H1 (cell line): ENCODE results near the gene FIG4. TPM values are rescaled to one million over a fixed set of nuclear protein-coding genes. Genes with fewer than 3 reads are reported as not detected.

Experiments used
- CTCF ChIA-PET: fragments of 300-600 bp; sonication (Branson Sonifier 250); formaldehyde crosslinking; loops from one replicate; lab custom pipeline; 2021; ENCODE audit not compliant: partially characterized antibody; lab: Charles Lee
- POLR2A ChIA-PET: fragments of 300-600 bp; sonication (Branson Sonifier 250); formaldehyde crosslinking; loops from one replicate; lab custom pipeline; 2021; ENCODE audit warnings: inconsistent platforms; ENCODE audit not compliant: partially characterized antibody; lab: Charles Lee
- DNase-seq, 2 experiments: peaks; one replicate each; pipeline versions ENCODE4 v3.0.0 to v3.0.0-alpha.2; 2010 to 2022; ENCODE audit warnings: low spot score in 2 of 2, low read depth in 1 of 2, mixed read lengths in 1 of 2
- FAIRE-seq: peaks from 2 replicates; lab custom pipeline; 2011; peaks lifted over from hg19 to GRCh38; lab: Jason Lieb, UNC
- H2AFZ ChIP-seq: 2 replicates; pipeline ENCODE4 v1.8.1; 2012; ENCODE audit warnings: low read length, inconsistent platforms
- H2AK5ac ChIP-seq: 2 replicates; pipeline ENCODE4 v1.6.1; 2013; ENCODE audit warnings: low read depth, low read length
- H2BK120ac ChIP-seq: replicated peaks from 2 replicates; pipeline ENCODE3; 2013; ENCODE audit warnings: low read depth, low read length, inconsistent platforms
- H2BK12ac ChIP-seq: 2 replicates; pipeline ENCODE4 v1.6.1; 2013; ENCODE audit warnings: low read depth, low read length
- H2BK15ac ChIP-seq: 2 replicates; pipeline ENCODE4 v1.6.1; 2013; ENCODE audit warnings: low read length
- H2BK20ac ChIP-seq: 2 replicates; pipeline ENCODE4 v1.6.1; 2013; ENCODE audit warnings: low read length
- H2BK5ac ChIP-seq: 2 replicates; pipeline ENCODE4 v1.6.1; 2013; ENCODE audit warnings: low read depth, low read length
- H3K14ac ChIP-seq: 2 replicates; pipeline ENCODE4 v1.6.1; 2013; ENCODE audit warnings: inconsistent platforms; ENCODE audit not compliant: insufficient read length
- H3K18ac ChIP-seq: 2 replicates; pipeline ENCODE4 v1.6.1; 2013; ENCODE audit warnings: low read length; ENCODE audit errors: extremely low read depth
- H3K23ac ChIP-seq: 2 replicates; pipeline ENCODE4 v1.6.1; 2013; ENCODE audit warnings: inconsistent platforms; ENCODE audit not compliant: insufficient read length
- H3K23me2 ChIP-seq: 2 replicates; pipeline ENCODE4 v1.6.1; 2013; ENCODE audit warnings: low read depth, low read length
- H3K27ac ChIP-seq: 2 replicates; pipeline ENCODE4 v1.6.1; 2011; ENCODE audit warnings: low read depth, low read length, inconsistent platforms
- H3K27me3 ChIP-seq, 4 experiments: replicated peaks in 1 of 4; 1 replicate in 1 of 4; 2 replicates in 3 of 4; pipeline versions ENCODE4 v1.6.1 to v1.8.1; 2011 to 2013; ENCODE audit warnings: low read length in 3 of 4, mild to moderate bottlenecking in 3 of 4, inconsistent platforms in 2 of 4, mixed read lengths in 2 of 4, moderate library complexity in 1 of 4; ENCODE audit not compliant: control insufficient read depth in 3 of 4, insufficient read depth in 3 of 4; ENCODE audit errors: extremely low read depth in 1 of 4
- H3K36me3 ChIP-seq, 4 experiments: 2 replicates each; pipeline versions ENCODE4 v1.6.1 to v1.8.1; 2011 to 2013; ENCODE audit warnings: mild to moderate bottlenecking in 4 of 4, low read length in 3 of 4, moderate library complexity in 2 of 4, control low read depth in 1 of 4, inconsistent platforms in 1 of 4; ENCODE audit not compliant: insufficient read depth in 4 of 4, control insufficient read depth in 2 of 4
- H3K4ac ChIP-seq: replicated peaks from 2 replicates; pipeline ENCODE3; 2013; ENCODE audit warnings: low read length, low read depth, mixed read lengths, inconsistent platforms; ENCODE audit not compliant: insufficient read length
- H3K4me1 ChIP-seq, 4 experiments: replicated peaks in 1 of 4; 1 replicate in 1 of 4; 2 replicates in 3 of 4; pipeline versions ENCODE4 v1.6.1 to v1.8.1; 2011 to 2013; ENCODE audit warnings: low read length in 3 of 4, inconsistent platforms in 2 of 4, mixed read lengths in 1 of 4; ENCODE audit not compliant: insufficient read depth in 4 of 4, control insufficient read depth in 3 of 4
- H3K4me2 ChIP-seq, 2 experiments: 2 replicates each; pipeline versions ENCODE4 v1.6.1 to v1.8.1; 2011 to 2013; ENCODE audit warnings: low read depth in 2 of 2, low read length in 2 of 2, control low read depth in 1 of 2, inconsistent platforms in 1 of 2, mild to moderate bottlenecking in 1 of 2; ENCODE audit not compliant: insufficient read depth in 1 of 2
- H3K4me3 ChIP-seq, 4 experiments: fragments of 200-600, 300-600 bp in 1 of 4; sonication (generic), shearing (Covaris generic), sonication (Bioruptor Twin) in 1 of 4; 2 replicates each; pipeline versions ENCODE4 v1.5.1 to v1.8.1; 2011 to 2016; ENCODE audit warnings: low read length in 4 of 4, low read depth in 3 of 4, control low read depth in 2 of 4, inconsistent platforms in 2 of 4, mild to moderate bottlenecking in 2 of 4, mixed read lengths in 1 of 4, moderate library complexity in 1 of 4; ENCODE audit not compliant: insufficient read depth in 2 of 4; ENCODE audit errors: extremely low read depth in 1 of 4
- H3K56ac ChIP-seq: replicated peaks from 2 replicates; pipeline ENCODE3; 2013; ENCODE audit warnings: low read depth, mild to moderate bottlenecking, mixed read lengths, low read length, inconsistent platforms; ENCODE audit not compliant: insufficient read length
- H3K79me1 ChIP-seq: 2 replicates; pipeline ENCODE4 v1.6.1; 2013; ENCODE audit warnings: low read depth, low read length, control low read depth
- H3K79me2 ChIP-seq, 2 experiments: 2 replicates each; pipeline versions ENCODE4 v1.6.1 to v1.8.1; 2012 to 2013; ENCODE audit warnings: low read length in 2 of 2, mild to moderate bottlenecking in 2 of 2, inconsistent platforms in 1 of 2; ENCODE audit not compliant: insufficient read depth in 2 of 2, control insufficient read depth in 1 of 2
- H3K9ac ChIP-seq, 4 experiments: replicated peaks in 1 of 4; 1 replicate in 1 of 4; 2 replicates in 3 of 4; pipeline versions ENCODE4 v1.6.1 to v1.8.1; 2011 to 2013; ENCODE audit warnings: low read depth in 3 of 4, low read length in 3 of 4, control low read depth in 2 of 4, mild to moderate bottlenecking in 2 of 4, moderate library complexity in 2 of 4, inconsistent platforms in 1 of 4; ENCODE audit errors: extremely low read depth in 1 of 4
- H3K9me3 ChIP-seq, 2 experiments: 2 replicates each; pipeline versions ENCODE4 v1.6.1 to v1.8.1; 2012 to 2013; ENCODE audit warnings: mild to moderate bottlenecking in 2 of 2, moderate library complexity in 2 of 2, control low read depth in 1 of 2, inconsistent platforms in 1 of 2, low read depth in 1 of 2, low read length in 1 of 2, mixed read lengths in 1 of 2; ENCODE audit not compliant: insufficient read depth in 2 of 2
- H4K20me1 ChIP-seq, 2 experiments: replicated peaks in 1 of 2; 2 replicates each; pipeline versions ENCODE3 to v1.8.1; 2011 to 2013; ENCODE audit warnings: inconsistent platforms in 2 of 2, low read length in 2 of 2, mild to moderate bottlenecking in 1 of 2; ENCODE audit not compliant: insufficient read depth in 2 of 2, control insufficient read depth in 1 of 2
- H4K5ac ChIP-seq: 2 replicates; pipeline ENCODE4 v1.6.1; 2013; ENCODE audit warnings: low read length, low read depth, mixed read lengths, inconsistent platforms; ENCODE audit not compliant: insufficient read length
- H4K8ac ChIP-seq: 2 replicates; pipeline ENCODE4 v1.8.0; 2013; ENCODE audit warnings: mild to moderate bottlenecking, moderate library complexity, low read length, inconsistent platforms; ENCODE audit not compliant: insufficient read depth; ENCODE audit errors: extremely low read depth
- H4K91ac ChIP-seq: replicated peaks from 2 replicates; pipeline ENCODE3; 2013; ENCODE audit warnings: low read length, mixed read lengths, inconsistent platforms; ENCODE audit not compliant: insufficient read length
- ASH2L ChIP-seq: fragments of 200-600, 300-600 bp; sonication (generic); IDR thresholded peaks from one replicate; pipeline ENCODE4 v1.7.1; 2017; ENCODE audit warnings: low read length
- BACH1 ChIP-seq: IDR thresholded peaks from 2 replicates; pipeline ENCODE4 v1.6.1; 2012; ENCODE audit warnings: low read length, improper control_type of control experiment
- E2F6 ChIP-seq: IDR thresholded peaks from 2 replicates; pipeline ENCODE4 v1.6.1; 2012; ENCODE audit warnings: inconsistent platforms
- EP300 ChIP-seq, 2 experiments: IDR thresholded peaks; 1 replicate in 1 of 2; 2 replicates in 1 of 2; pipeline ENCODE4 v1.6.1; 2011 to 2012; ENCODE audit warnings: low read depth in 2 of 2, low read length in 2 of 2, mild to moderate bottlenecking in 2 of 2, borderline replicate concordance in 1 of 2, inconsistent platforms in 1 of 2, moderate library complexity in 1 of 2
- POLR2A ChIP-seq, 2 experiments: IDR thresholded peaks; 1 replicate in 1 of 2; 2 replicates in 1 of 2; pipeline ENCODE4 v1.6.1; 2011; ENCODE audit warnings: low read depth in 2 of 2, low read length in 2 of 2, mild to moderate bottlenecking in 2 of 2; ENCODE audit errors: control extremely low read depth in 1 of 2
- RAD21 ChIP-seq, 2 experiments: IDR thresholded peaks in 1 of 2; conservative IDR thresholded peaks in 1 of 2; 2 replicates each; pipeline ENCODE4 v1.6.1; 2011; ENCODE audit warnings: low read depth in 2 of 2, low read length in 2 of 2, improper control_type of control experiment in 1 of 2, inconsistent platforms in 1 of 2, mild to moderate bottlenecking in 1 of 2, moderate library complexity in 1 of 2
- SIN3A ChIP-seq, 2 experiments: IDR thresholded peaks in 1 of 2; conservative IDR thresholded peaks in 1 of 2; 2 replicates each; pipeline ENCODE4 v1.6.1; 2011 to 2012; ENCODE audit warnings: low read length in 2 of 2, improper control_type of control experiment in 1 of 2, low read depth in 1 of 2, mild to moderate bottlenecking in 1 of 2
- TBP ChIP-seq: IDR thresholded peaks from 2 replicates; pipeline ENCODE4 v1.6.1; 2011; ENCODE audit warnings: low read depth, low read length, improper control_type of control experiment
- WGBS, 2 experiments: shearing (Covaris generic) in 1 of 2; methylation state at CpG; one replicate each; pipeline versions ENCODE4 v1.1.6 to v1.1.7; 2013 to 2015; ENCODE audit warnings: low lambda C conversion rate in 2 of 2, mixed read lengths in 2 of 2, inconsistent platforms in 1 of 2, low coverage in 1 of 2, missing lambda C conversion rate in 1 of 2; ENCODE audit not compliant: insufficient replicate concordance in 2 of 2, insufficient coverage in 1 of 2, insufficient read length in 1 of 2; ENCODE audit errors: extremely low coverage in 1 of 2, missing lambda C conversion rate in 1 of 2; 5-methylcytosine and 5-hydroxymethylcytosine counted together
- polyA plus RNA-seq, 7 experiments: library from polyadenylated mRNA; depleted of rRNA in 3 of 7; stranded (reverse) in 5 of 7; unstranded in 2 of 7; fragments of >200 nt in 5 of 7; fragments of 200-250 nt in 2 of 7; gene quantifications; 1 replicate in 5 of 7; 2 replicates in 1 of 7; 4 replicates in 1 of 7; pipeline versions ENCODE4 v1.2.1 to v1.2.3, GENCODE V29; 2011 to 2013; ENCODE audit warnings: missing spikeins in 2 of 7, mixed read lengths in 2 of 7
- total RNA-seq: library from RNA; stranded (reverse); fragmentation: NEBNext Ultra II Directional; extraction: Animal tissue kit (Norgen Biotek cat#: 25700); gene quantifications from 2 replicates; pipeline ENCODE4 v1.2.1, GENCODE V29; 2021
- TF ChIP-seq, protein P1 (sequence below): IDR thresholded peaks from 2 replicates; pipeline ENCODE4 v1.6.1; 2012; ENCODE audit warnings: inconsistent platforms

Gene FIG4
- total and polyA plus RNA-seq, 2 of the 8 experiments (the other 6 are each of a cell fraction or from before 2014, with no cell fraction given): 11.8 to 21.9 TPM

- H2BK15ac ChIP-seq: no peak overlapping the region
- H3K79me1 ChIP-seq: no peaks in the 10 kb centered on the region
- H3K4me3 ChIP-seq: peak overlapping the region; percentile 69 to 95 (median 84)
- no peak overlapping the region for H3K14ac ChIP-seq
- POLR2A ChIA-PET: interaction anchor here (1.0 to 3.8 kb wide), 4 partner anchors 11 to 183 kb away, joined by 3 to 15 read pairs (median 4); no protein-coding TSS in a partner anchor
- H3K36me3 ChIP-seq: peaks cover 0 to 2% (median 0%) of the 10 kb centered on the region in 4 experiments; a peak in 2 of 8 replicates
- FAIRE-seq: no peak
- peak overlapping the region; percentile 81 for H2AFZ ChIP-seq
- no peaks in the 10 kb centered on the region for H3K27me3 ChIP-seq
- peak overlapping the region; percentile 42 for H3K27ac ChIP-seq
- peak; percentile 2 to 19; a peak in 2 of 4 replicates for TF ChIP-seq RAD21 (IDR thresholded peaks at IDR 0.05 in 1 of 2, conservative IDR thresholded peaks at IDR 0.05 in 1 of 2; ENCODE audit: low read depth in 2 of 2, low read length in 2 of 2)
- peak in 1 of 2 experiments; percentile 6; a peak in 1 of 3 replicates for TF ChIP-seq POLR2A (IDR thresholded peaks at IDR 0.05; ENCODE audit: control extremely low read depth in 1 of 2, low read depth in 2 of 2, low read length in 2 of 2)
- TF ChIP-seq, protein P1, sequence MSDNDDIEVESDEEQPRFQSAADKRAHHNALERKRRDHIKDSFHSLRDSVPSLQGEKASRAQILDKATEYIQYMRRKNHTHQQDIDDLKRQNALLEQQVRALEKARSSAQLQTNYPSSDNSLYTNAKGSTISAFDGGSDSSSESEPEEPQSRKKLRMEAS: 0 out of 2 replicates have a peak, but pooled peaks have one; percentile 12
- TF ChIP-seq TBP: peak; percentile 44; the same call in 1 of the 2 replicates
- TF ChIP-seq SIN3A (conservative IDR thresholded peaks at IDR 0.05 in 1 of 2, IDR thresholded peaks at IDR 0.05 in 1 of 2; ENCODE audit: low read depth in 1 of 2, low read length in 2 of 2): peak; percentile 43 to 60; a peak in 2 of 4 replicates
- peak; percentile 19 for TF ChIP-seq ASH2L
- TF ChIP-seq EP300 (IDR thresholded peaks at IDR 0.05; ENCODE audit: borderline replicate concordance in 1 of 2, low read depth in 2 of 2, low read length in 2 of 2): peak in 1 of 2 experiments; percentile 31; a peak in 1 of 3 replicates
- TF ChIP-seq BACH1: no peak
- TF ChIP-seq E2F6: no peak
- TF ChIP-seq, all 59 proteins: peak for 7
- peaks cover 0 to 26% of the 10 kb centered on the region in 2 experiments; a peak in 2 of 4 replicates for H3K79me2 ChIP-seq
- H2BK120ac ChIP-seq: no peak overlapping the region
- H3K9ac ChIP-seq: peak overlapping the region in 3 of 4 experiments; percentile 56 to 72 (median 69); a peak in 5 of 7 replicates
- H2AK5ac ChIP-seq: no peak overlapping the region
- CTCF ChIA-PET: interaction anchor here (1.0 to 1.2 kb wide), 2 partner anchors 94 to 349 kb away, joined by 3 to 6 read pairs; no protein-coding TSS in a partner anchor
- WGBS, 2 experiments: 1% methylated on average over 24 of the region's 24 CpGs; no CpG with 5 or more reads in 1 of the 2 experiments
- H2BK5ac ChIP-seq: 0 out of 2 replicates have a peak overlapping the region, but pooled peaks have one; percentile 63
- DNase-seq: peak; percentile 47 to 88
- H4K20me1 ChIP-seq: peaks cover 0 to 1% of the 10 kb centered on the region in 2 experiments
- H3K4me1 ChIP-seq: peaks cover 0 to 2% (median 0%) of the 10 kb centered on the region in 4 experiments; a peak in 1 of 7 replicates
- peaks cover 6% of the 10 kb centered on the region for H3K23me2 ChIP-seq
- H3K4me2 ChIP-seq: peak overlapping the region; percentile 72 to 94
- no peak overlapping the region for H3K18ac ChIP-seq
- no peak overlapping the region for H4K8ac ChIP-seq
- no peak overlapping the region for H2BK20ac ChIP-seq
- no peak overlapping the region for H4K5ac ChIP-seq
- H4K91ac ChIP-seq: no peak overlapping the region
- H3K4ac ChIP-seq: no peak overlapping the region
- no peak overlapping the region for H2BK12ac ChIP-seq
- H3K23ac ChIP-seq: no peak overlapping the region
- no peak overlapping the region for H3K56ac ChIP-seq
- no peaks in the 10 kb centered on the region; a peak in 1 of 4 replicates for H3K9me3 ChIP-seq
These were observed 741 bp upstream of the FIG4 start for GRCh38 chr6:109690373-109690736.
